Retina (tissue), 1 donor: ENCODE data around the gene SELENBP1.
"Not testable (repeated sequence)": the region's sequence is repeated elsewhere in the genome, so short reads cannot be mapped to it uniquely, and the experiment has no call there.

Experiments
- DNase-seq: peaks from one replicate; pipeline ENCODE4 v3.0.0-alpha.2; 2016

Gene SELENBP1

GRCh38 chr1:151377150-151377884 lies 4.8 kb upstream of the SELENBP1 start:
- DNase-seq, result no peak

- DNase-seq, result no peak
Measured at GRCh38 chr1:151373196-151373595, 691 bp upstream of the SELENBP1 start.

GRCh38 chr1:151371370-151372057 lies 991 bp downstream of the SELENBP1 start:
- peak; percentile 19 for DNase-seq

GRCh38 chr1:151370211-151370911 lies 2.1 kb downstream of the SELENBP1 start:
- DNase-seq, result no peak

- DNase-seq, result no peak
Measured at GRCh38 chr1:151369621-151370048, 2.9 kb downstream of the SELENBP1 start.

DNA sequence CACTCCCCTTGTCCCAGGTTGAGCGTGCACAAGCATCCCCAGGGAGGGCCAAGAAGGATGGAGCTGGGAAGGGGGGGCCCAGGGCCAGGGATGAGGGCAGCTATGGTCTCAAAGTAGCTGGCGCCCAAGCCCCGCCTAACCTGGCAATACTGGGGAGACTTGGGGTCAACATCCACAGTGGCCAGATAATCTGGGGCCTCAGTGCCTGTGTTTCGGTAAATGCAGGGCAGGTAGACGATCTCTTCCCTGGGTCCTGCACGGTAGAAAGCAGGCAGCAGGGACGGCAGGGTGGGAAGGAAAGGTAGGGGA lies 3.2 kb downstream of the SELENBP1 start:
- DNase-seq, result no peak

DNA sequence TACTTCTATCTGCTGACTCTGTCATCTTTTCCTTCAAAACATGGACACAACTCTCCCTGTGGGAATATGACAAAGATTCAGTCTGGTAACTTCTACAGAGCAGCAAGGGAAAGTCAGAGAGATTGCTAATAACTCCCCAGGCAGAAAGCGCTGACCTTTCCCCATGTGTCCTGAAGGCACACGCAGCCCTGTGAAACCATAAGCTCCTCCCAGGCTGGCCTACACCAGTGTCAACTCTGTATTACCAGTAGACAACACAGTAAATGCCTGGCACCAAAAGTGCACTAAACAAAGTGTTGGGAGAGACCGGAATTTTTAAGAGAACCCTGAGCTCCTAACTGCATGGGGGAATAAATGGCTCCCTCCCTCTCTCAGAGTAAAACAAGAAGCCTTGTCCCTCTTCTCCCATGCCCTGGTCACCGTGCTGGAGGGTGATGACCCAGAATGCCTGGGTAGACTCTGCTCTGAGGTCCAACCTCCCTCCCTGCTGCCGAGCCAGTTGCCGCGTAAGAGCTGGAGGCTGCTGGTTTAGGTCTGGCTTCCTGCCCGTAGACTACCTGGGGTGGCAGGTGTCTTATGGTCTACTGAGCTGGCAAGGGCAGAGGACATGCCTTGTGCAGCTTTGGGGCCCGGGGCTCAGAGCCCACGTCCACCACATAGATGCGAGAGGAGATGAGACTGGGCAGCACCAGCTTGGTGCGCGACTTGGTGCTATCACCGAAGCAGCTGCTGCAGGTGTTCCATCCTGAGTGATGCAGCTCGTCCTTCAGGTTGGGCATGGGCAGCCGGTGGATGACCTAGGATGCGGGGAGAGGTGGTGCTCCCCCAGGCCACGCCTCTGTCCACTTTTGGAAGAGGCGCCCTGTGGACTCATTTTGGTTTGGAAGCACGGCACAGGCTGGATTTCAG lies 3.9 kb downstream of the SELENBP1 start:
- no peak for DNase-seq

GRCh38 chr1:151367658-151368392 lies 4.7 kb downstream of the SELENBP1 start:
- DNase-seq, result no peak

DNA sequence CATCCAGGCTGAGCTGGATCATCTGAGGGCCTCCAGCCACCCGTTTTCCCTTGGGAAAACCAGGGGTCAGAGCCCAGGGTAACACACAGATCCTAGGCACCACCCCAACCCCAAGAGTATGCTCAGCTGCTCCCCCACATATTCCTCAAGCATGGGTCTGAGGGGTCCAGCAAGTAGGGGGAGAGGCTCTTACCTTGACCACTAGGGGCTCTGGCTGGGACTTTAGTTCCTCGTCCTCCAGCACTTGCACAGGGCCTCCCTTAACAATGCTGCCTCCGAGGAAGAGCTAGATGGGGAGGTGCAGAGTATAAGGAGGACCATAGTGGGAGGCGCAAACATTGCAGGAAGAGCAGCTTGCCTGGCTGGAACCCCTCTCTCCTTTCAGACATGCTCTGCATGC lies 7.5 kb downstream of the SELENBP1 start:
- DNase-seq, result no peak

DNA sequence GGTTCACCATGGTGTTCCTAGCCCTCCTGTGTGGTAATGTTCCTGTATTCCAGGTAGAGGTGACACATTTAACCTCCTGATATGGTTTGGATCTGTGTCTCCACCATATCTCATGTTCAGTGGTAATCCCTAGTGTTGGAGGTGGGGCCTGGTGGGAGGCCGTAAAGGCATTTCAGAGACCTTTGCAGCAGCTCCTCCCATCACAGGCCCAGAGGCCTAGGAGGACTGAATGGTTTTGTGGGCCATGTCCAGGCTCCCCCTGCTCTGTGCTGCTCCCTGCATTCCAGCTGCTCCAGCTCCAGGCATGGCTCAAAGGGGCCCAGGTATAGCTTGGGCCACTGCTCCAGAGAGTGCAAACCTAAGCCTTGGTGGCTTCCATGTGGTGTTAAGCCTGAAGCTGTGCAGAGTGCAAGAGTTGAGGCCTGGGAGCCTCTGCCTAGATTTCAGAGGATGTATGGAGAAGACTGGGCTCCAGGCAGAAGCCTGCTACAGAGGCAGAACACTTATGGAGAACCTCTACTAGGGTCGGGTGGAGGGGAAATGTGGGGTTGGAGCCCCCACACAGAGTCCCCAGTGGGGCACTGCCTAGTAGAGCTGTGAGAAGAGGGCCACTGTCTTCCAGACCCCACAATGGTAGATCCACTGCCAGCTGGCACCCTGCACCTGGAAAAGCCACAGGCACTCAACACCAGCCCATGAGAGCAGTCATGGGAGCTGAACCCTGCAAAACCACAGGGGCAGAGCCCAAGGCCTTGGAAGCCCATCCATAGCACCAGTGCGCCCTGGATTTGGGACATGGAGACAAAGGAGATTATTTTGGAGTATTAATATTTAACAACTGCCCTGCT lies 10.0 kb downstream of the SELENBP1 start:
- DNase-seq, result no peak

DNA sequence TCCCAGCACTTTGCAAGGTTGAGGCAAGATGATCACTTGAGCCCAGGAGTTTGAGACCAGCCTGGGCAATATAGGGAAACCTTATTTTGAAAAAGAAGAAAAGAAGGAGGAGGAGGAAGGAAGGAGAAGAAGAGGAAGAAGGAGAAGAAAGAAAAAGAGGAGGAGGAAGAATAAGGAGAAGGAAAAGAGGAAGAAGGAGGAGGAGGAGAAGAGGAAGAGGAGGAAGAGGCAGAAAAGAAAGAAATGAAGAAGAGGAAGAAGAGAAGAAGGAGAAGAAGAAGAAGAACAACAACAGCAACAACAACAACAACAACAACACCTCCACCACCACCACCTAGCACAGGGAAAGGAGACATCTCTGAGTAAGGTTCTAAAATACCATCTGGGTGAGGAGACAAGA lies 10.6 kb downstream of the SELENBP1 start:
- DNase-seq, result no peak

GRCh38 chr1:151356696-151357095 lies 15.8 kb downstream of the SELENBP1 start:
- no peak for DNase-seq

DNA sequence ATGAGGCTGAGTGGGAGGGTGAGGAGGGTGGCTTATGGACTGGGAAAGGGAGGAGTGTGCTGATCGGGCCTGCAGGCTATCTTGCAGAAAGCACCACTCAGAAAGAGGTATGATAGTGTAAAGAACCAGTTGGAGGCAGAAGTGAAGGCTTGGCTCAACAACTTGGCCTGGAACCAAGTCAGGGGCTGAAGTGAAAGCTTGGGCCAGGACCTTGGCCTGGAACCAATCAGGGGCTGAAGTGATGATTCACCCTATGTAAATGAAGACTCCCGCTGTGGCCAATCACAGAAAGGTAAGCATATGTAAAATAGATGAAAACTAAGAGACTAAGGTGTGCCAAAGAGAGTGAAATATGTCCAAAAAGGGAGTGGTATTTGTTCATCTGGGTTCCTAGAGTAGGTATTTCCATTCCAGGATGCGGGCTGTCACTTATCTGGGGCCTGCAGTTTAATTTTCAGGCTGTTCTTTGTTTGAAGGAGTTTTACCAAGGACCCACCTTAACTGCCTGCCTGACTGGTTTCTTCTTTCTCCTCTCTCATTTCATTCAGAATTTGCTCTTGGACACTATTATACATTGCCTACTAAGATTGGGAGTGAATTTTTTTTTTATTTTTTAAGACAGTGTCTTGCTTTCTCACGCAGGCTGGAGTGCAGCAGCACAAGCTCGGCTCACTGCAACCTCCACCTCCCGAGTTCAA lies 20.3 kb downstream of the SELENBP1 start:
- DNase-seq, result no peak

DNA sequence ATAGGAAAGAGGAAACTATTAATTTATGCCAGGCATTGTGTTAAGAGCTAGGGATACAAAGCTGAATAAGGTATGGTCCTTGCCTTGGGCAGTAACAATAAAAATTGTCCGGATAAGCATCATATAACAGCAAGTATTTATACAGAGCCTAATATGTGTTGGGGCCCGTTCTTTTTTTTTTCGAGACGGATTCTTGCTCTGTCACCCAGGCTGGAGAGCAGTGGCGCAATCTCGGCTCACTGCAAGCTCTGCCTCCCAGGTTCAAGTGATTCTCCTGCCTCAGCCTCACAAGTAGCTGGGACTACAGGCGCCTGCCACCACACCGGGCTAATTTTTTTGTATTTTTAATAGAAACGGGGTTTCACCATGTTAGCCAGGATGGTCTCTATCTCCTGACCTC lies 22.2 kb downstream of the SELENBP1 start:
- DNase-seq, result not testable (repeated sequence)

- no peak for DNase-seq
Measured at GRCh38 chr1:151347523-151348246, 24.8 kb downstream of the SELENBP1 start.

GRCh38 chr1:151346769-151347522 lies 25.6 kb downstream of the SELENBP1 start, which contains the start of gene RFX5:
Gene RFX5 (minus strand): TSS chr1:151347252. CDS start chr1:151346320, 932 bp downstream.
- DNase-seq, result peak; percentile 97

- DNase-seq, result peak; percentile 58
Measured at GRCh38 chr1:151346082-151346768, 26.3 kb downstream of the SELENBP1 start.

DNA sequence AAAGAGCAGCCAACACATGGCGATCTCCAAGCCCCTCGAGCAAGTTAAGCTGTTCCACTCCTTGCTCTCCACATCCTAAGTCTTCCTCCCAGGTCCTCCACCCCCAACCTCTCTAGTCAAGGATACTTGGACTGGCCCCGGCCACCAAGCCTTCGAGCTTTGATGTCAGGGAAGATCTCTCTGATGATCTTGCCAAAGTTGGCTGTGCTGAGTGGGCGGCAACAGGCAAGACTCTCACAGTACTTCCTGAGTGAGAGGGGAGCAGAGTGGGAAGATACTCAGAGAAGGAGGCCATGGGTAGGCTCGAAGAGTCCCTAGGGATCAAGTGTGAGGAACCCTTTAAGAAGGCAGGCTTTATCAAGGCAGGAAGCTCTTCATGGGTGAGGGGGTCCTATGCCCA lies 28.2 kb downstream of the SELENBP1 start:
- no peak for DNase-seq
